ENCODE data around the gene AP4M1.

The AP4M1 gene

GRCh38 chr7:100101016-100101862 is at the start of gene AP4M1, which contains the start of gene MCM7:
Gene AP4M1 (plus strand): TSS chr7:100101643. CDS start chr7:100101715, 72 bp downstream.
Gene MCM7 (minus strand): TSS chr7:100101397. CDS start chr7:100101294, 103 bp downstream.
- peak; percentile 99 for DNase-seq (ENCODE audit: low spot score)

- DNase-seq (ENCODE audit: low spot score), result peak; percentile 89
Measured at GRCh38 chr7:100053215-100053614, 48.2 kb upstream of the AP4M1 start.

- DNase-seq (ENCODE audit: low spot score), result no peak
Measured at GRCh38 chr7:100057006-100057405, 44.4 kb upstream of the AP4M1 start.

- no peak for DNase-seq (ENCODE audit: low spot score)
Measured at GRCh38 chr7:100059251-100059739, 42.1 kb upstream of the AP4M1 start.

GRCh38 chr7:100061518-100062193 is 39.8 kb upstream of the AP4M1 start:
- DNase-seq (ENCODE audit: low spot score), result no peak

GRCh38 chr7:100063376-100063775 is 38.1 kb upstream of the AP4M1 start:
- no peak for DNase-seq (ENCODE audit: low spot score)

- no peak for DNase-seq (ENCODE audit: low spot score)
Measured at GRCh38 chr7:100064162-100064561, 37.3 kb upstream of the AP4M1 start.

- no peak for DNase-seq (ENCODE audit: low spot score)
Measured at GRCh38 chr7:100065452-100066186, 35.8 kb upstream of the AP4M1 start.

- no peak for DNase-seq (ENCODE audit: low spot score)
Measured at GRCh38 chr7:100066953-100067352, 34.5 kb upstream of the AP4M1 start.

- DNase-seq (ENCODE audit: low spot score), result no peak
Measured at GRCh38 chr7:100069991-100070390, 31.5 kb upstream of the AP4M1 start.

- no peak for DNase-seq (ENCODE audit: low spot score)
Measured at GRCh38 chr7:100071018-100071723, 30.3 kb upstream of the AP4M1 start.

GRCh38 chr7:100072462-100072861 is 29.0 kb upstream of the AP4M1 start:
- DNase-seq (ENCODE audit: low spot score), result no peak

- no peak for DNase-seq (ENCODE audit: low spot score)
Measured at GRCh38 chr7:100074841-100075240, 26.6 kb upstream of the AP4M1 start.

GRCh38 chr7:100075418-100075817 is 26.0 kb upstream of the AP4M1 start:
- DNase-seq (ENCODE audit: low spot score), result no peak

- DNase-seq (ENCODE audit: low spot score), result no peak
Measured at GRCh38 chr7:100077205-100077604, 24.2 kb upstream of the AP4M1 start.

- peak; percentile 86 for DNase-seq (ENCODE audit: low spot score)
Measured at GRCh38 chr7:100079024-100079560, 22.4 kb upstream of the AP4M1 start.

- DNase-seq (ENCODE audit: low spot score), result no peak
Measured at GRCh38 chr7:100080907-100081534, 20.4 kb upstream of the AP4M1 start.

GRCh38 chr7:100081535-100082102 is 19.8 kb upstream of the AP4M1 start, which contains the start of gene ZNF3:
Gene ZNF3 (minus strand): TSS chr7:100081723. CDS start chr7:100077357, 4,366 bp downstream.
- DNase-seq (ENCODE audit: low spot score), result peak; percentile 99

- DNase-seq (ENCODE audit: low spot score), result no peak
Measured at GRCh38 chr7:100082978-100083377, 18.5 kb upstream of the AP4M1 start.

GRCh38 chr7:100085515-100085914 is 15.9 kb upstream of the AP4M1 start:
- no peak for DNase-seq (ENCODE audit: low spot score)
